ENCODE measurements around the gene HNRNPCL1. TPM values are rescaled to one million over a fixed set of nuclear protein-coding genes. Genes with fewer than 3 reads are reported as not detected.
"Not testable (repeated sequence)": the region's sequence is repeated elsewhere in the genome, so short reads cannot be mapped to it uniquely, and the experiment has no call there.

HNRNPCL1 gene
- polyA plus RNA-seq, 1 of the 3 experiments (the other 2 are of a cell fraction): not detected

GRCh38 chr1:12851779-12852178, 3.3 kb upstream of the HNRNPCL1 start:
- no peak overlapping the region for H3K4me2 ChIP-seq
- no peak for TF ChIP-seq RAD21 (IDR thresholded peaks at IDR 0.05; ENCODE audit: low read length)
- TF ChIP-seq FOSL2 (IDR thresholded peaks at IDR 0.05; ENCODE audit: borderline replicate concordance, low read depth): no peak
- no peak for TF ChIP-seq POLR2AphosphoS5 (IDR thresholded peaks at IDR 0.05; ENCODE audit: low read depth, low read length)
- TF ChIP-seq, protein P1, sequence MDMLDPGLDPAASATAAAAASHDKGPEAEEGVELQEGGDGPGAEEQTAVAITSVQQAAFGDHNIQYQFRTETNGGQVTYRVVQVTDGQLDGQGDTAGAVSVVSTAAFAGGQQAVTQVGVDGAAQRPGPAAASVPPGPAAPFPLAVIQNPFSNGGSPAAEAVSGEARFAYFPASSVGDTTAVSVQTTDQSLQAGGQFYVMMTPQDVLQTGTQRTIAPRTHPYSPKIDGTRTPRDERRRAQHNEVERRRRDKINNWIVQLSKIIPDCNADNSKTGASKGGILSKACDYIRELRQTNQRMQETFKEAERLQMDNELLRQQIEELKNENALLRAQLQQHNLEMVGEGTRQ (IDR thresholded peaks at IDR 0.05; ENCODE audit: borderline replicate concordance, low read depth, low read length): no peak
- no peak for TF ChIP-seq RXRA (IDR thresholded peaks at IDR 0.05; ENCODE audit: borderline replicate concordance, low read depth)
- no peak for TF ChIP-seq MEF2A (IDR thresholded peaks at IDR 0.05; ENCODE audit: borderline replicate concordance, low read depth)
- DNase-seq: no peak
- WGBS (ENCODE audit: low lambda C conversion rate): 4% methylated on average over 4 of the region's 4 CpGs
- H3F3A ChIP-seq (replicated peaks; ENCODE audit: insufficient read depth): no peaks in the 10 kb centered on the region
- no peaks in the 10 kb centered on the region for H3K4me1 ChIP-seq (ENCODE audit: control insufficient read depth in 1 of 2, insufficient read depth in 2 of 2, low read depth in 1 of 2, low read length in 1 of 2)
- H3K79me2 ChIP-seq (ENCODE audit: insufficient read depth): no peaks in the 10 kb centered on the region
- H3K36me3 ChIP-seq (replicated peaks in 1 of 2; ENCODE audit: control insufficient read depth in 1 of 2, insufficient read depth in 2 of 2, low read length in 1 of 2): no peaks in the 10 kb centered on the region
- H3K9me3 ChIP-seq: no peaks in the 10 kb centered on the region
- no peak overlapping the region for H3K27ac ChIP-seq (ENCODE audit: low read depth in 2 of 2, low read length in 1 of 2)
- H3K27me3 ChIP-seq (ENCODE audit: insufficient read depth): no peaks in the 10 kb centered on the region
- H4K20me1 ChIP-seq (ENCODE audit: insufficient read depth): no peaks in the 10 kb centered on the region
- H2AFZ ChIP-seq (ENCODE audit: low read depth): no peak overlapping the region
- ChIA-PET CTCF (no interaction called here), POLR2A (no interaction called here)
- no peak overlapping the region for H3K9ac ChIP-seq
- H3K9me2 ChIP-seq: no peaks in the 10 kb centered on the region
- H3K4me3 ChIP-seq (ENCODE audit: low read depth in 2 of 2, low read length in 1 of 2): no peak overlapping the region

DNA sequence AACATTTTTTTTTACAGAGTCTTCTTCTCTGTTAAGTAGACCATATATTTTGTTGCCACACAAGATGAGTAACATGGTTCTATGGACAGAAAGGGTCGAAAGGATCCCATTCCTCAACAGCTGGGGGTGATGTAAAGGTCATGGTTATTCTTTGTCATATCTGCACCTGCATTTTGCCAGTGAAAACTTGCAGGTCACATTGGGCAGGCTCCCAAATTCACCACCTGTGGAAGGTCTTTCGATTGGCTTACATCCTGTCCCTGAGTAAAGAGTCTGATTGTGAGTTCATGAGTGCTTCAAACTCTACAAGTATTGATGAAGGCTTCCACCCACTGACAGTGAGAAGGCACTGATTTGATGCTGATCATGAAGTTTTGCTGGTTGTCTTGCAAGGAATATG, 15.3 kb downstream of the HNRNPCL1 start:
- CTCF ChIA-PET; H3K4me2 ChIP-seq; H3K9me3 ChIP-seq; H3K27me3 ChIP-seq (ENCODE audit: insufficient read depth); H2AFZ ChIP-seq (ENCODE audit: low read depth); H3K9me2 ChIP-seq; H4K20me1 ChIP-seq (ENCODE audit: insufficient read depth); H3K27ac ChIP-seq (ENCODE audit: low read depth in 2 of 2, low read length in 1 of 2); H3K79me2 ChIP-seq (ENCODE audit: insufficient read depth); H3K4me3 ChIP-seq (ENCODE audit: low read depth in 2 of 2, low read length in 1 of 2); H3F3A ChIP-seq (replicated peaks; ENCODE audit: insufficient read depth); H3K9ac ChIP-seq; DNase-seq; H3K4me1 ChIP-seq (ENCODE audit: control insufficient read depth in 1 of 2, insufficient read depth in 2 of 2, low read depth in 1 of 2, low read length in 1 of 2); POLR2A ChIA-PET; H3K36me3 ChIP-seq (replicated peaks in 1 of 2; ENCODE audit: control insufficient read depth in 1 of 2, insufficient read depth in 2 of 2, low read length in 1 of 2): not testable (repeated sequence)
- WGBS (ENCODE audit: low lambda C conversion rate): 0% methylated on average over 2 of the region's 2 CpGs

DNA sequence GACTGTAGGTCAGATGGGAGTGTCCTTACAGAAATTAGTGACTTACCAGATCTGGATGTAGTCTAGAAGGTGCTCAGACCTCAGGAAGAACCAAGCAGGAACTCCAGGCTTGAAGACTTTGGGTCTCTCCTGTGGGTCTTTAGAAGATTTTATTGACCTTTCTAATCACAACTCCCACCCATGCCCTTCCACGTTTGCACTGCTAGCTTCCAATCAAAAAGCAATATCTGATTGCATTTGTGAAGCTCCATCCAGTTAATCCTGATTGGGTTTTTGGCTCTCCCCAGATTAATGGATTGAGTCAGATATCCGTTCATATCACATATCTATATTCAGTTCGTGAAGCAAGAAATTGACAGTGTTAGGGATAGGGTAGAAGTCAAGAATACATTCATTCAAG, 17.2 kb downstream of the HNRNPCL1 start, which contains the start of gene PRAMEF11:
Gene PRAMEF11 (minus strand): TSS at position 101 of the 400 bp plus-strand sequence. CDS start 2,621 bp downstream, outside the sequence.
- DNase-seq; H3K9ac ChIP-seq; H2AFZ ChIP-seq (ENCODE audit: low read depth); H3K4me1 ChIP-seq (ENCODE audit: control insufficient read depth in 1 of 2, insufficient read depth in 2 of 2, low read depth in 1 of 2, low read length in 1 of 2); H3K27ac ChIP-seq (ENCODE audit: low read depth in 2 of 2, low read length in 1 of 2); H3K79me2 ChIP-seq (ENCODE audit: insufficient read depth); H3K4me2 ChIP-seq; H3K9me3 ChIP-seq; H3K4me3 ChIP-seq (ENCODE audit: low read depth in 2 of 2, low read length in 1 of 2); H4K20me1 ChIP-seq (ENCODE audit: insufficient read depth); H3K27me3 ChIP-seq (ENCODE audit: insufficient read depth); H3K36me3 ChIP-seq (replicated peaks in 1 of 2; ENCODE audit: control insufficient read depth in 1 of 2, insufficient read depth in 2 of 2, low read length in 1 of 2); CTCF ChIA-PET; H3K9me2 ChIP-seq; H3F3A ChIP-seq (replicated peaks; ENCODE audit: insufficient read depth); POLR2A ChIA-PET: not testable (repeated sequence)
- 0% methylated on average over 3 of the region's 3 CpGs for WGBS (ENCODE audit: low lambda C conversion rate)

DNA sequence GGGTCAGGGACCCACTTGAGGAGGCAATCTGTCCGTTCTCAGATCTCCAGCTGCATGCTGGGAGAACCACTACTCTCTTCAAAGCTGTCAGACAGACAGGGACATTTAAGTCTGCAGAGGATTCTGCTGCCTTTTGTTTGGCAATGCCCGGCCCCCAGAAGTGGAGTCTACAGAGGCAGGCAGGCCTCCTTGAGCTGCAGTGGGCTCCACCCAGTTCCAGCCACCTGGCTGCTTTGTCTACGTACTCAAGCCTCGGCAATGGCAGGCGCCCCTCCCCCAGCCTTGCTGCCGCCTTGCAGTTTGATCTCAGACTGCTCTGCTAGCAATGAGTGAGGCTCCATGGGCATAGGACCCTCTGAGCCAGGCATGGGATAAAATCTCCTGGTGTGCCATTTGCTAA, 29.5 kb downstream of the HNRNPCL1 start:
- H3K4me2 ChIP-seq; H3K79me2 ChIP-seq (ENCODE audit: insufficient read depth); H3K9me3 ChIP-seq; DNase-seq; H3K4me1 ChIP-seq (ENCODE audit: control insufficient read depth in 1 of 2, insufficient read depth in 2 of 2, low read depth in 1 of 2, low read length in 1 of 2); H3K27me3 ChIP-seq (ENCODE audit: insufficient read depth); CTCF ChIA-PET; H3K4me3 ChIP-seq (ENCODE audit: low read depth in 2 of 2, low read length in 1 of 2); H4K20me1 ChIP-seq (ENCODE audit: insufficient read depth); POLR2A ChIA-PET; H3K27ac ChIP-seq (ENCODE audit: low read depth in 2 of 2, low read length in 1 of 2); H3F3A ChIP-seq (replicated peaks; ENCODE audit: insufficient read depth); H3K36me3 ChIP-seq (replicated peaks in 1 of 2; ENCODE audit: control insufficient read depth in 1 of 2, insufficient read depth in 2 of 2, low read length in 1 of 2); H3K9me2 ChIP-seq; H2AFZ ChIP-seq (ENCODE audit: low read depth); H3K9ac ChIP-seq: not testable (repeated sequence)
- 0% methylated on average over 2 of the region's 6 CpGs for WGBS (ENCODE audit: low lambda C conversion rate)
